ENCODE data around the gene OSBP2. TPM values are rescaled to one million over a fixed set of nuclear protein-coding genes. Genes with fewer than 3 reads are reported as not detected.

The OSBP2 gene
- total RNA-seq, 4 donors from 2014 or later: 0.35 to 3.5 (median 1.8) TPM

- Histone ChIP-seq H3K36me3 (peaks cover 0 to 4% of the 10 kb centered on the region in 2 donors), H3K4me3 (no peak overlapping the region), H3K4me1 (no peaks in the 10 kb centered on the region), H3K9me3 (no peaks in the 10 kb centered on the region), H3K27ac (no peak overlapping the region), H3K27me3 (peaks cover 8% of the 10 kb centered on the region)
- WGBS, 2 donors (ENCODE audit: low coverage in 1 of 2): 95 to 100% methylated on average over 3 to 4 of the region's 8 CpGs
- TF ChIP-seq POLR2AphosphoS5 (IDR thresholded peaks at IDR 0.05) (no peak), CTCF (IDR thresholded peaks at IDR 0.05) (no peak), POLR2A (IDR thresholded peaks at IDR 0.05) (no peak), EP300 (IDR thresholded peaks at IDR 0.05) (no peak)
- ATAC-seq: no peak
Observed at GRCh38 chr22:30866216-30866615, 171.5 kb downstream of the OSBP2 start.

GRCh38 chr22:30866811-30867271, 172.2 kb downstream of the OSBP2 start:
- Histone ChIP-seq H3K36me3 (peaks cover 0 to 7% of the 10 kb centered on the region in 2 donors), H3K9me3 (no peaks in the 10 kb centered on the region), H3K4me3 (no peak overlapping the region), H3K4me1 (no peaks in the 10 kb centered on the region), H3K27ac (no peak overlapping the region), H3K27me3 (peaks cover 5% of the 10 kb centered on the region)
- 75 to 89% methylated on average over 2 to 4 of the region's 4 CpGs for WGBS, 2 donors (ENCODE audit: low coverage in 1 of 2)
- ATAC-seq: no peak
- no peak for TF ChIP-seq POLR2AphosphoS5 (IDR thresholded peaks at IDR 0.05)
- no peak for TF ChIP-seq EP300 (IDR thresholded peaks at IDR 0.05)

- TF ChIP-seq EP300 (IDR thresholded peaks at IDR 0.05): no peak
- TF ChIP-seq CTCF (IDR thresholded peaks at IDR 0.05): no peak
- TF ChIP-seq POLR2AphosphoS5 (IDR thresholded peaks at IDR 0.05): no peak
- TF ChIP-seq POLR2A (IDR thresholded peaks at IDR 0.05): no peak
- H3K9me3 ChIP-seq: no peaks in the 10 kb centered on the region
- H3K36me3 ChIP-seq: peaks cover 0 to 9% of the 10 kb centered on the region in 2 donors
- ATAC-seq: no peak
- H3K27ac ChIP-seq: no peak overlapping the region
- no peaks in the 10 kb centered on the region for H3K27me3 ChIP-seq
- WGBS, 2 donors (ENCODE audit: low coverage in 1 of 2): 66 to 93% methylated on average over 3 to 5 of the region's 19 CpGs
- no peak overlapping the region for H3K4me3 ChIP-seq
- H3K4me1 ChIP-seq: no peaks in the 10 kb centered on the region
Observed at GRCh38 chr22:30867746-30868662, 173.3 kb downstream of the OSBP2 start.

- TF ChIP-seq EP300 (IDR thresholded peaks at IDR 0.05): no peak
- TF ChIP-seq POLR2A (IDR thresholded peaks at IDR 0.05): no peak
- TF ChIP-seq POLR2AphosphoS5 (IDR thresholded peaks at IDR 0.05): no peak
- no peak for TF ChIP-seq CTCF (IDR thresholded peaks at IDR 0.05)
- ATAC-seq: no peak
- 63 to 74% methylated on average over 3 to 6 of the region's 12 CpGs for WGBS, 2 donors (ENCODE audit: low coverage in 1 of 2)
- Histone ChIP-seq H3K36me3 (peaks cover 0 to 9% of the 10 kb centered on the region in 2 donors), H3K27ac (no peak overlapping the region), H3K4me3 (no peak overlapping the region), H3K9me3 (no peaks in the 10 kb centered on the region), H3K4me1 (no peaks in the 10 kb centered on the region), H3K27me3 (no peaks in the 10 kb centered on the region)
Observed at GRCh38 chr22:30868663-30869385, 174.2 kb downstream of the OSBP2 start.

GRCh38 chr22:30869667-30870395, 175.2 kb downstream of the OSBP2 start:
- no peaks in the 10 kb centered on the region for H3K27me3 ChIP-seq
- H3K9me3 ChIP-seq: no peaks in the 10 kb centered on the region
- TF ChIP-seq EP300 (IDR thresholded peaks at IDR 0.05) (no peak), POLR2AphosphoS5 (IDR thresholded peaks at IDR 0.05) (no peak), CTCF (IDR thresholded peaks at IDR 0.05) (no peak), POLR2A (IDR thresholded peaks at IDR 0.05) (no peak)
- no peak overlapping the region for H3K4me3 ChIP-seq
- H3K27ac ChIP-seq: no peak overlapping the region
- H3K36me3 ChIP-seq: peaks cover 0 to 9% of the 10 kb centered on the region in 2 donors
- WGBS, 2 donors (ENCODE audit: low coverage in 1 of 2): 40 to 80% methylated on average over 1 to 5 of the region's 15 CpGs
- no peak for ATAC-seq
- no peaks in the 10 kb centered on the region for H3K4me1 ChIP-seq
